Activated T-helper 2 cell treated with anti-CD3 and anti-CD28 coated beads, Interferon-gamma antibody, Interleukin-2, Interleukin-4, amounts not matched to agents 10 μg/mL and 5 μg/mL and 100 μg/mL, durations not matched to agents 14 hours and 24 hours and 36 hours (primary cell): ENCODE data around the gene CDH23. TPM values are rescaled to one million over a fixed set of nuclear protein-coding genes. Genes with fewer than 3 reads are reported as not detected.

Source experiments
- DNase-seq: peaks from one replicate; pipeline ENCODE4 v3.0.0; 2021; ENCODE audit warnings: low spot score
- H3K27ac Mint-ChIP-seq: one replicate; pipeline ENCODE4 v1.8.0; 2021; ENCODE audit warnings: mixed read lengths
- H3K27me3 Mint-ChIP-seq: one replicate; pipeline ENCODE4 v1.8.0; 2021; ENCODE audit warnings: low read depth, mixed read lengths
- H3K36me3 Mint-ChIP-seq: one replicate; pipeline ENCODE4 v1.8.0; 2021; ENCODE audit warnings: low read depth, mixed read lengths
- H3K4me1 Mint-ChIP-seq: one replicate; pipeline ENCODE4 v1.8.0; 2021; ENCODE audit warnings: low read depth, mixed read lengths
- H3K4me3 Mint-ChIP-seq: one replicate; pipeline ENCODE4 v1.8.0; 2021; ENCODE audit warnings: low read depth, mild to moderate bottlenecking, moderate library complexity, mixed read lengths
- H3K9me3 Mint-ChIP-seq: one replicate; pipeline ENCODE4 v1.8.0; 2021; ENCODE audit warnings: mixed read lengths
- intact Hi-C: fragments of 100-400 bp; cut with micrococcal nuclease; formaldehyde crosslinking; loops from one replicate; pipeline ENCODE4 v1.15.1; 2023
- total RNA-seq: library from RNA; stranded (reverse); gene quantifications from 2 replicates; pipeline ENCODE4 v1.2.3, GENCODE V29; 2022

CDH23 gene
- total RNA-seq, 1 donor from 2014 or later = 0.55 TPM

GRCh38 chr10:71433768-71434744 lies 37.3 kb downstream of the CDH23 start:
- Mint-ChIP-seq H3K9me3 (no peaks in the 10 kb centered on the region), H3K4me3 (no peak overlapping the region), H3K4me1 (no peaks in the 10 kb centered on the region), H3K27me3 (peaks cover under 1% of the 10 kb centered on the region), H3K27ac (no peak overlapping the region), H3K36me3 (no peaks in the 10 kb centered on the region)
- intact Hi-C loops = no loop called here
- no peak for DNase-seq

DNA sequence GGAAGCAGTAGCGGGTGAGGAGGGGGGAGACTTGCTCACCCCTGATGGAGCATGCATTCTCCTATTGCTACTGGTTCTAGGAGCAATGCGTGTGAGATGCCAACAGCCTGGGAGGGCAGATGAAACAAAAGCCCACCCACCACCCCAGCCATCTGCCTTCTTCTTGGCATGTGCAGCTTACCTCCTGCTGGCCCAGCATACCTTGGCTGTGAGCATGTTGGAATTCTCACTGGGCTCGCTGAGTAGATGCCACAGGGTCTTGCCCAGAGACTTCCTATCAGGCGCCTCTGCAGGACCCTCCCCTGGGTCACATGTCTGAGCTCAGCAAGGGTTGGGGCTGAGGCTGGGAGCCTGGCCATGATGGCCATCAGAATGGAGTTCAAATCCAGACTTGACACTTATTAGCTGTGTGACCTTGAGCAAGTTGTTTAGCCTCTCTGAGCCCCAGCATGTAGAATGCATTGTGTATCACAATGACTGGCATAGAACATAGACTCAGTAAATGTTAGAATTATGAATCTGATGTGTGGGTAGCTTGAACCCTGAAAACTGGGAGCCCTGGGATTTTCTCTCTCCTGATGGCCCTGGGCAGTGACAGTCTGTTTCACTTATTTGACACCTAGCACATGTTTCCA lies 38.2 kb downstream of the CDH23 start:
- H3K36me3 Mint-ChIP-seq = no peaks in the 10 kb centered on the region
- H3K9me3 Mint-ChIP-seq = no peaks in the 10 kb centered on the region
- intact Hi-C loops = no loop called here
- H3K27ac Mint-ChIP-seq = no peak overlapping the region
- DNase-seq = no peak
- no peak overlapping the region for H3K4me3 Mint-ChIP-seq
- no peaks in the 10 kb centered on the region for H3K4me1 Mint-ChIP-seq
- no peaks in the 10 kb centered on the region for H3K27me3 Mint-ChIP-seq

DNA sequence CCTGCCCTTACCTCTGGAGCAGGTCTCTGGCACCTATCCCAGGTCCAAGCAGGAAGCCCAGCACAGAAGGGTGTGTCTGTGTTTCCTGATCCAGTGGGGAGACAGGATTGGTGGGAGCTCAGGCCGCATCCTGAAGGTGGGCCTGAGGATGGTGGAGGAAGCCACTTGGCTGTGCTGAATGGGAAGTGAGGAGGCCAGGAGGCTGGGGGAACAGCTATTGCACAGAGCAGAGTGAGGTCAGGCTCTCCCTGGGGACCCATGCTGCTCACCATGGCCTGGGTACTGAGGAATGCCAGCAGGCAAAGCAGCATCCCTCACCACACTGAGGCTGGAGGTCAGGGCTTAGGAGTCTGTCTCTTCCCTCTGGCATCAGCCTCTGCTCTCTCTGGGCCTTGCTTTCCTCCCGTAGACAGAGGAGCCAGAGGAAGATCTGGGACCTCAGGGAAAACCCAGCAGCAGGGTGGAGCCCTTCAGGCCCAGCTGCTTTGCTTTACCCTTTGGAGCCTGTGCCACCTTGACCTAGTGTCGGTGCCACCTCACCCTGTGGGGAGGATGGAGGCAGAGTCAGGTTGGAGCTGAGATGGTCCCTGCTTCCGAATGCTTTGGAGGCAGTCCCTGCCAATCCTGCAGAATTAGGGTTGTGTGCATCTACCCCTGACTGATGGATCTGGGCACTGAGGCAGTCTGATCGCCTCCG lies 39.0 kb downstream of the CDH23 start:
- intact Hi-C loops = no loop called here
- H3K27ac Mint-ChIP-seq = no peak overlapping the region
- no peaks in the 10 kb centered on the region for H3K27me3 Mint-ChIP-seq
- H3K36me3 Mint-ChIP-seq = no peaks in the 10 kb centered on the region
- no peak overlapping the region for H3K4me3 Mint-ChIP-seq
- H3K9me3 Mint-ChIP-seq = no peaks in the 10 kb centered on the region
- no peaks in the 10 kb centered on the region for H3K4me1 Mint-ChIP-seq
- DNase-seq = no peak

DNA sequence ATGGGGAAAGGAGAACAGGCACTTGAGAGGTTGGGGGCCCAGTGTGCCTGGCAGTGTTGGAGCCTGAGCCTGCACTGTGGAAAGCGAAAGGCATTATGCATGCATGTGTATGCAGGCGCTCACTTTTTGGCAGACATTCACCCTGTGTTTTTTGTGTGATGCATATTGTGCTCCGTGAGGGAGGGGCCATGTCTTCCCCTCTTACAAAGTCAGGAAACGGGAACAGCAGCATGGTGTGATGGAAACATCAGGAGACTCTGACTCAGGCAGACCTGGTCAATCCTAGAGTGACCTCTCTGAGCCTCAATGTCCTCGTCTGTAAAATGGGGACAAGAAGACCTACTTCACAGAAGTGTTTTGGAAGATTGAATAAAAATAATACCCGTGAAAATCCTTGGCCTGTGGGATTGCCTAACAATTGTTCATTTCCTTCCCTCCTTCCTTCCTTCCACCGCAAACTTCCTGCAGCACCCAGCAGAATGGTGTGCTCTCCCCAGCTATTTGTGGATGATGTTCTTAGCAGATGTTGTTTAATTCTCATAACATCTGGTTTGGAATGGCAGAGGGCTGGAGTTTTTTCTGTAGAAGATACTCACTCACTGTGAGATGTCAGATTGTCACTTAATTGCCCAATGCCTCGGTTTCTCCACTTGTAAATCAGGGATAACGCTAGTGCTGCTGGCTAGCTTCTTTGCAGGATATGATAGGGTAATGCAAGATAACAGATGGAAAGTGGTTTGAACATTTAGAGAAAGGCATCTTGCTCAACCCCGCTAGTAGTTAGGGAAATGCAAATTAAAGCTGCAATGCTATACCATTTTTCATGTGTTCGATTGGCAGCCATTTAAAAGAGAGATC lies 39.8 kb downstream of the CDH23 start:
- no peak for DNase-seq
- no peak overlapping the region for H3K4me3 Mint-ChIP-seq

DNA sequence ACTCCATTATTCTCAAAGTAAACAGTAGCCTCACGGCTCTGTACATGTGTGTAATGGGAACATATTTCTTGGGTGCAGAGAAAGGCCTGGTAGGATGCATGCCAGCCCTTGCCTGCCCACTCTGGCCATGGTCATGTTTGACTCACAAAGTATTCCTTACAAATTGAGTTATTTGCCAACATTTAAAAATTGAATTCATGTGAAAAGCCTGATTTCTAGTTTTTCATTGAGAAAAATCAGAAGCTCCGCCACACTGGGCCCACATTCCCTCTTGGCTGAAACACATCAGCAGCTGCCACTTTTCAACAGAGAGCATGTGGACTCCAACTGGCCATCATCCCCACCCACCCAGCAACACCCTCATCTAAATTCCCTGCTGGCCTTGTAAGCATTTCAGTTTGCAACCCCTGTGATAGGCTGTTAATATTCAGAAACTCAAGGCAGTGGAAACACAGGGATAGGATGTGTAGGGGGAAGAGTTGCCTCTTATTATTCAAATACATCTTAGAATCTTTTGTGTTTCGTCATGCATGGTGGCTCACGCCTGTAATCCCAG lies 40.9 kb downstream of the CDH23 start:
- H3K4me3 Mint-ChIP-seq = no peak overlapping the region
- no peaks in the 10 kb centered on the region for H3K27me3 Mint-ChIP-seq
- no peak for DNase-seq
- H3K9me3 Mint-ChIP-seq = no peaks in the 10 kb centered on the region
- no peaks in the 10 kb centered on the region for H3K36me3 Mint-ChIP-seq
- no peak overlapping the region for H3K27ac Mint-ChIP-seq
- no peaks in the 10 kb centered on the region for H3K4me1 Mint-ChIP-seq
- intact Hi-C loops = no loop called here

More for the DNA sequence above, 39.8 kb downstream of the CDH23 start:
- Mint-ChIP-seq H3K4me1 (no peaks in the 10 kb centered on the region), H3K27ac (no peak overlapping the region), H3K27me3 (no peaks in the 10 kb centered on the region), H3K9me3 (no peaks in the 10 kb centered on the region), H3K36me3 (no peaks in the 10 kb centered on the region)
- intact Hi-C loops = no loop called here

GRCh38 chr10:71438761-71439160 lies 42.0 kb downstream of the CDH23 start:
- H3K27me3 Mint-ChIP-seq = no peaks in the 10 kb centered on the region
- no peaks in the 10 kb centered on the region for H3K36me3 Mint-ChIP-seq
- no peak for DNase-seq
- H3K27ac Mint-ChIP-seq = no peak overlapping the region
- H3K4me1 Mint-ChIP-seq = no peaks in the 10 kb centered on the region
- no peak overlapping the region for H3K4me3 Mint-ChIP-seq
- intact Hi-C loops = no loop called here
- no peaks in the 10 kb centered on the region for H3K9me3 Mint-ChIP-seq

GRCh38 chr10:71439670-71440425 lies 43.1 kb downstream of the CDH23 start:
- intact Hi-C loops = no loop called here
- no peak for DNase-seq
- H3K4me1 Mint-ChIP-seq = no peaks in the 10 kb centered on the region
- H3K4me3 Mint-ChIP-seq = no peak overlapping the region
- no peaks in the 10 kb centered on the region for H3K36me3 Mint-ChIP-seq
- H3K27ac Mint-ChIP-seq = no peak overlapping the region
- H3K9me3 Mint-ChIP-seq = no peaks in the 10 kb centered on the region
- no peaks in the 10 kb centered on the region for H3K27me3 Mint-ChIP-seq

GRCh38 chr10:71440506-71441035 lies 43.9 kb downstream of the CDH23 start:
- no peaks in the 10 kb centered on the region for H3K9me3 Mint-ChIP-seq
- intact Hi-C loops = no loop called here
- no peak overlapping the region for H3K4me3 Mint-ChIP-seq
- no peaks in the 10 kb centered on the region for H3K36me3 Mint-ChIP-seq
- H3K27ac Mint-ChIP-seq = no peak overlapping the region
- no peaks in the 10 kb centered on the region for H3K4me1 Mint-ChIP-seq
- DNase-seq = no peak
- no peaks in the 10 kb centered on the region for H3K27me3 Mint-ChIP-seq

DNA sequence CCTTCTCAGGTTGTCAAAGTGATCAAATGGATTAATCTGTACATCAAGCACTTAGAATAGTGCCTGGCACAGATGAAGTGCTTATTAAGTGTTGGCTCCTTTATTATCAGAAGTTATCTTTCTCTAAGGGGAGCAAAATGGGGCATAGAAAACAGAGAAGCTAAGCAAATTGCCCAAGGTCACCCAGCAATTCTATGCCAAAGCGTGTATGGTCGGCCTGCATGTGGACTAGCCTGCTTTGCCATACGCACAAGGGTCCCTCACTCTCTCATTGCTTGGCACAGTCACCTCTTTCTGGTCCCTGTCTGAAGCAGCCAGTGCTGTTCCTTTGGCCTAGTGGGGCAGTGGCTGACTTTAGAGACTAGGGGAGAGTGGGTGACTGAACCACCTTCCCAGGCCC lies 45.3 kb downstream of the CDH23 start:
- intact Hi-C loops = no loop called here
- Mint-ChIP-seq H3K9me3 (no peaks in the 10 kb centered on the region), H3K4me1 (no peaks in the 10 kb centered on the region), H3K36me3 (no peaks in the 10 kb centered on the region), H3K4me3 (no peak overlapping the region), H3K27me3 (no peaks in the 10 kb centered on the region), H3K27ac (no peak overlapping the region)
- DNase-seq = no peak

DNA sequence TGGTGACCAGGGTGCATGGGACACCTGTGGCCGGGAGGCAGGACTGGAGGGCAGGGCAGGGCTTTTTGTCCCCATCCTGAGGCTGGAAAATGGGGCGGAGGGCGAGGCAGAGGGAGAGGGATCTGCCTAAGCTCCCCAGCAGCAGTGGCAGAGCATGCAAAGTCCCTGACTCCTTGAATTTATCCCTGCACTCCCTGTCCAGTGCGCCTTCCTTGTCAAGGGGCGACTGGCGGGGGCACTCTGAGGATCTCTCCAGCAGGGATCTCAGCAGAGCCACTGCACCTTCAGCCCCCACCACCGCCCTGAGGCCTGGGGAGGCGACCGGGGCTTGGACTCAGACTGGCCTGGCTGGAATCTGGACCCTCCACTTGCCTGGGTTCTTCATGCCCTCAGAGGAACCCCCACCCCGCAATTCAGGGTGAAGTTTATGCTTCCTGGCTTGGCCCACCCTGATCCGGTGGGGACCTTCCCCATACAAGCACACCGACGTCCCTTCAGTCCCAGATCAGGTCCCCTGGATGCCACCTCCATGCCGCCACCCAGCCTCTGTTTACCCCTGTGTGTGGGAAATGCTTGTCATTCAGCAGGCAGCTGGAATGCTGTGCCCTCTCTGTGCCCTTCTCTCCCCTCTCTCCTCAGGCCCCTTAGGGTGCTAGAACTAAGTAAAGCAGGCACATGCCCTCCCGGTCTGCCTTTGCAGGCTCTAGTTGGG lies 46.3 kb downstream of the CDH23 start:
- no peaks in the 10 kb centered on the region for H3K9me3 Mint-ChIP-seq
- H3K27me3 Mint-ChIP-seq = no peaks in the 10 kb centered on the region
- no peak for DNase-seq
- H3K4me1 Mint-ChIP-seq = no peaks in the 10 kb centered on the region
- H3K27ac Mint-ChIP-seq = no peak overlapping the region
- no peak overlapping the region for H3K4me3 Mint-ChIP-seq
- intact Hi-C loops = no loop called here
- no peaks in the 10 kb centered on the region for H3K36me3 Mint-ChIP-seq

GRCh38 chr10:71443676-71444075 lies 47.0 kb downstream of the CDH23 start:
- intact Hi-C loops = no loop called here
- H3K27ac Mint-ChIP-seq = no peak overlapping the region
- no peak for DNase-seq
- no peaks in the 10 kb centered on the region for H3K9me3 Mint-ChIP-seq
- no peaks in the 10 kb centered on the region for H3K4me1 Mint-ChIP-seq
- no peaks in the 10 kb centered on the region for H3K36me3 Mint-ChIP-seq
- no peaks in the 10 kb centered on the region for H3K27me3 Mint-ChIP-seq
- H3K4me3 Mint-ChIP-seq = no peak overlapping the region
